ENCODE results near the gene FHL2.

The FHL2 gene

DNA sequence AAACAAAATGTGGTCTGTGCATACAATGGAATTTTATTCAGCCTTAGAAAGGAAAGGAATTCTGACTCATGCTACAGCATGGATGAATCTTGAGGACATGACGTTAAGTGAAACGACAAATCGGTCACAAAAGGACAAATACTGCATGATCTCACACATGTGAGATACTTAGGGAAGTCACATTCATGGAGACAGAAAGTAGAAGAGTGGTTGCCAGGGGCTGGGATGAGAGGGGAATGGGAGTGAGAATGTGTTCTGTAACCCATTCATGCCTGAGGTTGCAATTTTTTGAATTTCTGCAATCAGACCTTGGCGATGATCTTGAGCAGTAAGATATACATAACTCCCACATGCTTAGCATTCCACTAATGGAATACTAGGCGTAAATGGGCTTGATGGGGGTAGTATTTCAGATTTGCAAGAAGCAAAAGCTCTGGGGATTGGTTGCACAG, 22.0 kb downstream of the FHL2 start:
- no peak for DNase-seq

- DNase-seq = no peak
Measured at GRCh38 chr2:105376010-105376409, 22.8 kb downstream of the FHL2 start.

GRCh38 chr2:105375001-105375561, 23.8 kb downstream of the FHL2 start:
- DNase-seq = no peak

DNA sequence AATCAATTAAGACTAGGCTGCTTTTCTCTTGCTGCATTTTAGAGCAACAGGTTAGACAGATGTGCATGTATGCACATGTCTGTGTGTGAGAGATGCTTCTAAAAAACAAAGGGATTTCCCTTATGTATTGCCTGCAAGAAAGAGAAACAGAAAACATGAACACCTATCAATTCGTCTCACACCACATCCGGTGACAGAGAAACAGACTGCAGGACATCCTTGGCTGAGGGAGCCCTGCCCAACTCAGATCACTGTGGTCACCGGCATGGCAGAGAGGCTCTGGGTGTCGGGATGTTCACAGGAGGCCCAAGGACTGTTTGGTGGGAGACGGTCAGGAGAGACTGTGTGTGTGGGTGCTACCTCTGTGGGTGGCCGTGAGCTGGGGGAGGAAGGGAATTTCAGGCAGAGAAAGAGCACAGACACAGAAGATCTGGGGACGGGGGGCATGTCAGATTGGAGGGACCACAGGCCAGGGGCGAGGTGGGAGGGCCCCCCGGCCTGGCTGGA, 24.9 kb downstream of the FHL2 start:
- peak in 2 of 5 donors; percentile 4 to 76 for DNase-seq

GRCh38 chr2:105373344-105373781, 25.5 kb downstream of the FHL2 start:
- DNase-seq = no peak

DNA sequence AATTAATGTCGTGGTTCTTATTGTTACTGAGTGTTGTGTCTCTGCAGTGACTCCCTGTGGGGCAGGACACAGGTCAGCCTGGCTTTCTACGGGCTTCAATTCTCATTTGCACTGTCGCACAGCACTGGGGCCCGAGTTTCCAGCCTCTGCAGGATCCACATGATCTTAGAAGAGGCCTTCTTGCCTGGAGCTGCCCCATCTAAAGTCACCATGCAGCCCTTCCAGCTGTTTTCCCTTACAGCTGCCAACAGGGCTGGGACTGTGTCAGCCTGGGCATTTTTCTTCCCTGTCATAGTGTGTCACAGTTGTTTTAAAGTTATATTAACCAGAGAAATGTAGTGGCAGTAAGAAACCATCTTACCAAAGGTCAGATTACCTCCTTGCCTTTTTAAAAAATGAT, 27.0 kb downstream of the FHL2 start:
- DNase-seq = no peak

GRCh38 chr2:105371156-105371555, 27.7 kb downstream of the FHL2 start:
- DNase-seq = no peak

DNA sequence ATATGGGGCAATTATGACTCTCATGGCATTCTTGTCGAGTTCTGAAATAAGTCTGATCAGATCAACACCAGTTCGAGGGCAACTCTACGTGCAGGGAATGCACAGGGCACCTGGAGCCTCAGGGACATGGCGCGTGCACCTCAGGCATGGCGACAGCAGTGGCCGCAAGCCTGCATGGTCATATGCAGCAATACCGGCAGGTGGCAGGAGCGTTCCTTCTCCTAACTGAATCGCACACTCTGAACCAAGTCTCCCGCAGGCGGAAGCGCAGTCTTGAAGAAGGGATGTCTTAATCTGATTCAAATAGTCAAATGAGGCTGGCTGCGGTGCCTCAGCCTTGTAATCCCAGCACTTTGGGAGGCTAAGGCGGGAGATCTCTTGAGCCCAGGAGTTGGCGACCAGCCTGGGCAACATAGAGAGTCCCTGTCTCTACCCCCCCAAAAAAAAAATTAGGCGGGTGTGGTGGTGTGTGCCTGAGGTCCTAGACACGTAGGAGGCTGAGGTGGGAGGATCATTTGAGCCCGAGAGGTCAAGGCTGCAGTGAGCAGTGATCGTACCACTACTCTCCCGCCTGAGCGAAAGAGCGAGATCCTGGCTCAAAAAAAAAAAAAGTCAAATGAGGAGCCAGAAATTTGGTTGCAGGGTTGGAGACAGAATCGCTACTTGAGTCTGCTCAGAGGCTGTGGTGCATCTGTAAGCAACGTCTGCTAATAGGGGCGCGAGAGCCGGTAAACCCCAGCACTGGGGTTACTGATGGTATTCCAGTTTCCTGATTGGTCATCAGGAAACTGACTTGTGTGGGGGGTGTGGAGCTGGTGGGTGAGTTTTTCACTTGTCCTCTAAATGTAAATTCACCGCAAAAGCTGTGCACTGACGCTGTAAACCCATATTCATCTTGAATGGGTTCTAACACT, 28.8 kb downstream of the FHL2 start:
- DNase-seq = peak; percentile 59 to 82 (median 77)

- no peak for DNase-seq
Measured at GRCh38 chr2:105368759-105369408, 30.0 kb downstream of the FHL2 start.

DNA sequence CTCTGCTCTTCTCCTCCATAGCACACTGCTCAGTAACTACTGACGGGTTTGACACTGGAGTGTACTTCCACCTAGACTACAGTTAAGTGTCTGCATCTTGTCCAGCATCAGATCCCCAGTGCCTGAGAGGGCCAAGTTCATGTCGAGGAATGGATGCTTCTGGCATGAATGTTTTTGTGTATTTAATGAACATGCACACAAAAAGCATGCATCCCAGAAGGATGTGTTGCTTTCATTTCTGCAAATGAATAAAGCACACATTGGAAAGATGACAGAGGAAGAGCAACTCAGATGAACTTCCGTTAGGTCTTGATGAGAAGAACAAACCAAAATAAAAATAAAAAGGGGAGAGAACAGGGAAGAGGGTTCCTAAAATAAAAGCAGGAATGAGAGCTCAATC, 33.6 kb downstream of the FHL2 start:
- DNase-seq = no peak

GRCh38 chr2:105364436-105365139, 34.3 kb downstream of the FHL2 start:
- DNase-seq = no peak

DNA sequence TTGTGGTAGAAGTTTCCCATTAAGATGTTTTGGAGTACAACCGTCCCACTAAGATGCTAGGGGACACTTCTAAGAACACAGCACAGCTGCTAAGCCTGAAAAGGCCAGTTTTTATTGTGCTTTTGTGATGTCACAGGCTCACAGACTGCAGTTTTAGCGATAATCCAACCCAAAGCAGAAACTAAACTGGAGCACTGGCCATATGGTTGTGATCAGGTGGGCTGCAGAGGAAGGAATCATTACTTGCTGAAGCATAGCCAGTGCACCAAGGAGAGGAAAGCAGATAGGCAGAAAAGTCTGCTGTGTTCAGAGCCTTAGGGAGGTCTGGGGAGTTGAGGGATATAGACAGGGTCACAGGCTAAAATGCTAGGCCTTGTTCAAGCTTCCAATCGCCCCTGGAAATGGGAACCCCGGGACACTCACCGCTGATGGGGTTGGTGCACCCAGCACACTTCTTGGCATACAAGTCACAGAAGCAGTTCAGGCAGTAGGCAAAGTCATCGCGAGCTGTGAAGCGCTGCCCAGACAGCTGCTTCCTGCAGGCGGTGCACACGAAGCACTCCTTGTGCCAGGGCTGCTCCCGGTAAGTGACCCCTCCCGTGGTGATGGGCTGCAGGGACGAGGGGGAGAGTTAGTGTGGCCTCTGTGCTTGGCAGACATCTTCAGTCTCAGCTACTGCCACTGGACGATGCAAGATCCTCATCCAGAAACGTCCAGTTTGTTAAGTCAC, 35.8 kb downstream of the FHL2 start:
- DNase-seq = no peak

DNA sequence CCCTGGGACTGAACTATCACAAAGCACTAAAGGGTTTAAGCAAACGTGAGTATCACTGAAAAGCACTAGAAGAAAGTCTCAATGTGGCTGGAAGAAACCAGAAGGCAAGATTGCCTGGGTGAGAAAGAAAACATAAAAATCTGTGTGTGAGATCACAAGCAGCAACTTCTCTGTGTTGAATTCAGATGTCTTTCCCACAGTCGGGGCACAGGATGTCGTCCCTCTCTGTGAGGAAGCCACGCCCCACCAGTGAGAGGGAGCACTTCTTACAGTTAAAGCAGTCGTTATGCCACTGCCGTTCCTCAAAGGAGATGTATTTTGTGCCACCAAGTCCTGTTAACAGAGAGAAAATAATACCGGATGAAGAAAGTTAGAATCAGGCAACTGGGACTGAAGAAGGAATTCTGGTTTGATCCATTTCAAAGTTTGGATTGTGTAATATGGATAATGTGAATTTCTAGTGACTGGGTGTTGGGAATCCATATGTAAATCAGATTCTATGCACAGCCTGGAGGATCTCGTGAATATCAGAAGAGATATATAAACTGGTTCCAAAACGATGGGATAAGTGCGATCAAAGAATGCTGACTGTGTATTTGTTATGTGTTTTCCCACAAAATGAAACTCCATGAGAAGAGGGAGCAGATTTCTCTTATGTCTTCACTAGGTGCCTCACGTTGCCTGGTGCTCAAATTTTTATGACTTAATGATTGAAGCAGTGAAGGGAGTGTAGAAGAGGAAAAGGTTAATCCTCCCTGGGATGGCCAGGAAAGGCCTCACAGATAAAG, 37.6 kb downstream of the FHL2 start:
- peak in 2 of 5 donors; percentile 29 to 46 for DNase-seq

GRCh38 chr2:105358593-105358992, 40.3 kb downstream of the FHL2 start:
- DNase-seq = no peak

DNA sequence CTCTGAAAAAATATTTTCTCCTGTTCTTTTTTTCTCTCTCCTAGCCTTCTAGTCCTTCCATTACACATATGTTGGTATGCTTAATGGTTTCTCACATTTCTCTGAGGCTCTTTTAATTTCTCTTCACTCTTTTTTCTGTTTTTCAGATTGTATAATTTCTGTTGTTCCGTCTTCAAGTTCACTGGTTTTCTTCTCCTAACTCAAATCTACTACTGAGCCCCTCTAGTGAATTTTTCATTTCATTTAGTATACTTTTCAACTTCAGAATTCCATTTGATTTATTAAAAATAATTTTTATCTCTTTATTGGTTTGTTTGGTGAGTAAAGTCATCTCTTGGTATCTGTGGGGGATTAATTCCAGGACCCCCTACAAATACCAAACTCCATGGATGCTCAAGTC, 41.7 kb downstream of the FHL2 start:
- DNase-seq = no peak

DNA sequence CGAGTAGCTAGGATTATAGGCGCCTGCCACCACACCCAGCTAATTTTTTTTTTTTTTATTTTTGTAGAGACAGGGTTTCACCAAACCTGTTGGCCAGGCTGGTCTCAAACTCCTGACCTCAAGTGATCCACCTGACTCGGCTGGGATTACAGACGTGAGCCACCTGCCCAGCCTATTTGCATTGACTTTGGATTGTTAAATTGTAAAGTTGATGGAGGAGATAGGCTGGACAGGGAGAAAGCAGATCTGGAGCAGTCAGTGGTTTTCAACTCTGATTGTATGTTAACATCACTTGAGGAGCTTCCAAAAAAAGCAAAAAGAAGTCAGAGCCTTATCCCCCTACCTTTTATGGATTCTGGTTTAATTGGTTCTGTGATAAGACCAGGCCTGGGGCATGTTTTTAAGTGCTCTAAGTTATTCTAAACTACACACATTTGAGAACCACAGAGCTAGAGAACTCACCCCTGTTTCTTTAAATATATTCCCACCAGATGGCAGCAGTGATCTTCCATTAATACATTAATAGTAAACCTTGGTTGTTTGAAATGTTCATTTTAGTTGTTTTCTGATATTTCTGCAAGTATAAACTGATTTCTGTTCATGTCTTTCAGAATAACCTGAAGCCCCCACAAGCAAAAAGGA, 54.0 kb downstream of the FHL2 start:
- no peak for DNase-seq

- DNase-seq = no peak
Measured at GRCh38 chr2:105339414-105339813, 59.4 kb downstream of the FHL2 start.

DNA sequence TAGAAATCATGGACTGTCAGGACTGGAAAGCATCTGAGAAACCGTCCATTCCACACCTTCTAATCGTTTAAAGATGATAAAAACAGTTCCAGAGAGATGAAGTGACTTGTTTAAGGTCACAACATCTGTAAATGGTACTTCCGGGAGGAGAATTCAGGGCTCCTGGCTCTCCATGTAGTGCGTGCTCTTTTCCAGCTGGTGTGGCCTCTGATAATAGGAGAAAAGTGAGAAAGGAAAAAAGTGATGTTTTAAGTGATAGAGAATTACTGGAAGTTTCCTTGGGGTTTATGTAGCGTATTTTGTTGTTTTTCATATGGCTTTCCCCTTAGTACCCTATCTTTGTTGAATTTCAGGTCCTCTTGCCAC, 60.8 kb downstream of the FHL2 start:
- no peak for DNase-seq

DNA sequence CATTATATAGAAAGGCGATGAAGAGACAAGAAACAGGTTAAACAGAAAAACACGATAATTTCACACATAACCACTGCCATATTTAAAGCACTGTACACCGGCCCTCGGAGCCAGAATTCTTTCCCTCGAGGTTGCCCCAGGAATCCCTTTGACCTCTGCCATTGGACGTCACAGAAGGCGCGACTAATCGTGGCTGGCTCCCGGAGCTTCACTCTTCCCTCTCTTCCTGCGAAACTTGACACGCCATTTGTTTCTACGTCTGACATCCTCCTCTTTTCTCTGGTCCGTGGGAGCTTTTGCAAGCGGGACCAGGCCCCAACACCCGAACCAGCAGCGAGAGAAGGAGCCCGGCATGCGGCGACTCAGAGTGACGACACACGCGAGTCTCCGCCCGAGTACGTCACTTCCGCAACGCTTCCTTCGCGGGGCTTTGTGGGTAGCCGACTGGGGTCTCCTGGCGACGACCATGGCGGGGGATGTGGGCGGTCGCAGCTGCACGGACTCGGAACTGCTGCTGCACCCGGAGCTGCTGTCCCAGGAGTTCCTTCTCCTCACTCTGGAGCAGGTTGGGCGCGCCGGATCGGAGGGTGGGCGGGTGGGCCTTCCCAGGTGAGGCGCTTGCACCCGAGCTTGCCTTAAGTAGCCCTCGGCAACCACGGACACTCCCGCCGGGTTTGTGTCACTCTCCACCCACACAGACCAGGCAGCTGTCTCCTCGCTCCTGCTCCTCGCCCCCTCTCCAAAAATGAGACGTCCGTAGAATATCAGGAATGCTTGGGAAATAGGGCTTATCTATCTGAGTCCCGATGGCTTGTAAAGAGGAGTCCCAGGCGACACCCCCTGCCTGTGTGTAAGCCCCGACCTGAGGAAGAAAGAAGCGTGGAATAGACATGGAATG, 61.5 kb downstream of the FHL2 start, which contains the start of gene C2orf49:
TSS of gene C2orf49 (plus strand) at position 419 of the 898 bp plus-strand sequence. CDS start at position 467, 48 bp downstream.
- peak; percentile 72 to 89 (median 83) for DNase-seq

GRCh38 chr2:105336786-105337121, 62.1 kb downstream of the FHL2 start:
- no peak for DNase-seq
